GM19035 (cell line): Measurements from ENCODE around the gene PTPN18.
A peak's percentile ranks its signal among the peaks of the same experiment; 100 is the strongest.

Source experiments
- ATAC-seq: cut with Tn5 transposase; IDR thresholded peaks from one replicate; pipeline ENCODE4 v1.9.1; 2021; ENCODE audit not compliant: unreplicated experiment

The PTPN18 gene

DNA sequence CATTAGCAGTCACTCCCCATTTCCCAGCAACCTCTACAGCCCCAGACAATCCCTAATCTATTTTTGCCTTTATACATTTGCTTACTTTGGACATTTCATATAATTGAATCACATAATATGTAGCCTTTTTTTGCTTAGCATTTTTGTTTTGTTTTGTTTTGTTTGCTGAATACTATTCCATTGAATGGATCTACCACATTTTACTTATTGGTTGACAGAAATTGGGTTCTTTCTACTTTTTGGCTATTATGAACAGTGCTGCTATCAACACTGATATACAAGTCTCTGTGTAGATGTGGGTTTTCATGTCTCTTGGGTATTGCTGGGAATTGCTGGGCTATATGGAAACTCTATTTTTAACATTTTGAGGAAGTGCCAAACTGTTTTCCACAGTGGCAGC, 7.6 kb downstream of the PTPN18 start:
- no peak for ATAC-seq

DNA sequence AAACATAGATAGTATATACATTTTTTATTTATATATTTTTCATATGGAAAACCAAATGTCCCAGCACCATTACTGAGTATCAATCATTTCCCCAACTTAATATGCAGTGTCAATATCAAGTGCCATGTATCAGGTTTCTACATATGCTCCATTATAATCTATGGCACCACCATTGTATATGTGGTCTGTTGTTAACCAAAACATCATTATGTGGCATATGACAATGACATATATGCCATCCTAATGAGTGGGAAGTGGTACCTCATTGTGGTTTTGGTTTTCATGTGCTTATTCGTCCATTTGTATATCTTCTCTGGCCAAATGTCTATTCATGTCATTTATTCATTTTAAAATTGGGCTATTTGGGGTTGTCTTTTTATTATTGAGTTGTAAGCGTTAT, 9.2 kb downstream of the PTPN18 start:
- no peak for ATAC-seq

DNA sequence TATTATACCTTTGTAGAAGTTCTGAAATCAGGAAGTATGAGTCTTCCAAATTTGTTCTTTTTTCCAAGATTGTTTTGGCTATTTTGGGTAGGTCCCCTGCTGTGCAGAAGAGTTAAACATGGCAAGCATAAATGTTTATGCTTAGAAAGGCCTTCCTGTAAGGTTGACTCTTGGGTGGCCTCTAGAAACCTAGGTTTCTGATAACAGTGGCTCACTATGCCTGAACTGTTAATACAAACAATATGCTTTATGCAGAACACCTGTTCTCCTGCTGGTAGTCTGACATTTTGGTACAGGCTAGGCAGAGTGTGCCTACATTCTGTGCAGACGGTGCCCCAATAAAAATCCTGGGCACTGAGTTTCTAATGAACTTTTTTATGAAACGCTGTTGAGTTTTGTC, 10.1 kb downstream of the PTPN18 start:
- no peak for ATAC-seq

DNA sequence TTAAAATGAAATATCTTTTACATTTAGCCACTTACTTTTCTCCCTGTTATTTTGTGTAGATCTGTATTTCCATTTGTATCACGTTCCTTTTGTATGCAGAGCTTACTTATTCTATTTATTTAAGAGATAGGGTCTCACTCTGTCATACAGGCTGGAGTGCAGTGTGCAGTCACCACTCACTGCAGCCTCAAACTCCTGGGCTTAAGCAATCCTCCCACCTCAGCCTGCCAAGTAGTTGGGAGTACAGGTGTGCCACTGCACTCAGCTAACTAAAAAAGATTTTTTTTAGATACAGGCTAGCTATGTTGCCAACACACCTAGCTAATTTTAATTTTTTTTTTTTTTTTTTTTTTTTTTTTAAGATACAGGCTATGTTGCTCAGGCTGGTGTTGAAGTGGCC, 10.9 kb downstream of the PTPN18 start:
- ATAC-seq = no peak

DNA sequence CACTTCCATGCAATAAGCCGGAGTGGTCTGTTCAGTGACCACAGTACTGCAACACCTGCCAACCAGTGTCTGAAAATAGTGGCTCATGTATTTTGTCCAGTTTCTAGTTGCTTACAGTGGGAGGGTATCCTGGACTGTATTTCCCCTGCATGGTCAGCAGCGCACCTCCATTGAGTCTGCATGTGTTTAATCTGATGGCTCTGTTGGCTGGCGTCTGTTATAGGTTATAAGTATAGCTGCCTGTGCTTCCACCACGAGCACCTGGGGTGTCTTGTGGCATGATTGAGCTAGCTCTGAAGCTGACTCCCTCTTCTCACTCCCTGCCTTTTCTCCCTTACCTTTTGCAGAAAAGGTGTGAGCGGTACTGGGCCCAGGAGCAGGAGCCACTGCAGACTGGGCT, 12.9 kb downstream of the PTPN18 start:
- no peak for ATAC-seq

DNA sequence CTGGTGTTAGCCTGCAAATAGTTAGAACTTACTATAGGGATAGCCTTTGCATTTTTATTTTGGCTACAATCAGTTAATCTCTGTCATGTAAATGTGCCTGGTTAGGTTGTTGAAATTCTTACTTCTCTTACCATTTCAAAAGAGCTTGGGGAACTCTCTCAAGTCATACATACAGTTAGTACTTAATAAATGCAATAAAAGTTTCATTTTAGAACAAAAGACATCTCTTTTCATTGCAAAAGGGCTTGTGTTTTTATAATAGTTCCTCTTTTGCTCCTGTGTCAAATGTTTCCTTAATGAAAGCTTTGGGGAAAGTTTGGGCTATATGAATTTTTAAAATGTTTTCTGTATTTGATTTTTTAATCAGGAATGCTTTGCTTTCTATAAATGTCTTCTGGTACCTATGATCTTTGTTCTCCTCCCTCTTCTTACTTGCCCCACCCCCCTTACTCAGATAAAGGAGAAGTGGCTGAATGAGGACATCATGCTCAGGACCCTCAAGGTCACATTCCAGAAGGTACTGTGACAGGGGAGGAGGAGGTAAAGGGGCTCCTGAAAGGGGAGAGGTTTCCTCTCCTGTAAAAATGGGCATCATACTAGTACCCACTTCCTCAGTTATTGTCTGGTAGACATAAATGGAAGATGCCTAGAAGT, 13.6 kb downstream of the PTPN18 start:
- no peak for ATAC-seq

DNA sequence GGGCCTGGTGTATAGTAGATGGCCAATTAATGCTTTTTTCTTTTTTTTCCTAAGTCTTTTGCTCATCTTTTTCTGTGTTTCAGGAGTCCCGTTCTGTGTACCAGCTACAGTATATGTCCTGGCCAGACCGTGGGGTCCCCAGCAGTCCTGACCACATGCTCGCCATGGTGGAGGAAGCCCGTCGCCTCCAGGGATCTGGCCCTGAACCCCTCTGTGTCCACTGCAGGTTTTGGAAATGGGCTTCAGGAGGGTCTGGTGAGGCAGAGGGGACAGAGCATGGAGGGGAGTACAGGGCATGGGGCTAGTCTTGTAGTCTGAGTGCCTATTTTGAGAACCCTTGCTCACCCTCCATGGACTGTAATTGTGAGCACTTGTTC, 14.1 kb downstream of the PTPN18 start:
- no peak for ATAC-seq

DNA sequence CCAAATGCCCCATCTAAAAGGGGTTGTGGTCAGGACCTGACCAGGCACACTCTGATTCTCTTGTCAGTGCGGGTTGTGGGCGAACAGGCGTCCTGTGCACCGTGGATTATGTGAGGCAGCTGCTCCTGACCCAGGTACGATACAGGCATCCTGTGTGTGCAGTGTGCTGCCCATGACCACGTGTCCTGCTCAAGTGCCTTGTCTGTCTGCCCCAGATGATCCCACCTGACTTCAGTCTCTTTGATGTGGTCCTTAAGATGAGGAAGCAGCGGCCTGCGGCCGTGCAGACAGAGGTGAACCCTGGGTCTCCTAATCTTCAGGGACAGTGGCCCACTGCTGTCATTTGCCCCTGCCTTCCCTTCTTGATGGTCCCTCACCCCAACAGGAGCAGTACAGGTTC, 14.6 kb downstream of the PTPN18 start:
- no peak for ATAC-seq

DNA sequence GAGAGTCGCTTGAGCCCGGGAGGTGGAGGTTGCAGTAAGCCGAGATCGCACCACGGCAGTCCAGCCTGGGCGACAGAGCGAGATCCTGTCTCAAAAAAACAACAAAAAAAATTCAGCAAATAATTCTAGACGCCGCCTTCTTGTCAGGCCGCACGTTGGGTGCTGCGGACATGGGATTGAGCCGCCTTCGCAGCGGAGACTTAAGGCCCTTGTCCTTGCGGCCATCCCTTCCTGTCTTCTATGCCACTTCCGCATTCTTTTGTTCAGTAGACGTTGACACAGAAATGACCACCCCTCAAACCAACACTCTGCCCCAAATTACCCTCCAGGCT, 15.8 kb downstream of the PTPN18 start:
- ATAC-seq = peak; percentile 34

DNA sequence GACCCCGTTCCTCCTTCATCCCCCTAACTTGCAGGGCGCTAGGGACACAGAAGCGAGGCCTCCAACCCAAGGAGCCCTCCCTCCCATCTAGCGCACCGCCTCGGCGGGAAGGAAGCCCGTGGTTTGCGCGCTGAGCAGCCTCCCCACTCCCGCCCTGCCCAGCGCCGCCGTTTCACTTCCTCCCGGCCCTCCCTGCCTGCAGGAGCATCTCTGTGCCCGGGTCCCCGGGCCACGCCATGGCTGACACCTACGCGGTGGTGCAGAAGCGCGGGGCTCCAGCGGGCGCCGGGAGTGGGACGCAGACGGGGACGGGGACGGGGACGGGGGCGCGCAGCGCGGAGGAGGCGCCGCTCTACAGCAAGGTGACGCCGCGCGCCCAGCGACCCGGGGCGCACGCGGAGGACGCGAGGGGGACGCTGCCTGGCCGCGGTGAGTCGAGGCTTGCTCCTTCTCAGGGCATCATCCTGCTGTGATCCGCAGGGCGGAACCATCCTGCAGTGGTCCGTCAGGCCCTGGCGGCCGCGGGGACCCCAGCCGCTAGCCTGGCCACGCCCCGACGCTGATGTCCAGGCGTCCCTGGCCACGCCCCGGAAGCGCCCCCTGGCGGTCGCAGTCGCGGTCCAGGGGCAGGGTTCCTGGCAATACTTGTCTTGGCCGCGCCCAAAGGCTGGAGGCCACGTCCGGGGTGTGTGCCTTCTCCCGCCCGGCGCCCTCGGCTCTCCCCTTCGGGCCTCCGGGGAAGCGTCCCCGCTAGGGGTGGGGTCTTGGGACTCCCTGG, 16.4 kb downstream of the PTPN18 start:
- peak; percentile 73 for ATAC-seq

DNA sequence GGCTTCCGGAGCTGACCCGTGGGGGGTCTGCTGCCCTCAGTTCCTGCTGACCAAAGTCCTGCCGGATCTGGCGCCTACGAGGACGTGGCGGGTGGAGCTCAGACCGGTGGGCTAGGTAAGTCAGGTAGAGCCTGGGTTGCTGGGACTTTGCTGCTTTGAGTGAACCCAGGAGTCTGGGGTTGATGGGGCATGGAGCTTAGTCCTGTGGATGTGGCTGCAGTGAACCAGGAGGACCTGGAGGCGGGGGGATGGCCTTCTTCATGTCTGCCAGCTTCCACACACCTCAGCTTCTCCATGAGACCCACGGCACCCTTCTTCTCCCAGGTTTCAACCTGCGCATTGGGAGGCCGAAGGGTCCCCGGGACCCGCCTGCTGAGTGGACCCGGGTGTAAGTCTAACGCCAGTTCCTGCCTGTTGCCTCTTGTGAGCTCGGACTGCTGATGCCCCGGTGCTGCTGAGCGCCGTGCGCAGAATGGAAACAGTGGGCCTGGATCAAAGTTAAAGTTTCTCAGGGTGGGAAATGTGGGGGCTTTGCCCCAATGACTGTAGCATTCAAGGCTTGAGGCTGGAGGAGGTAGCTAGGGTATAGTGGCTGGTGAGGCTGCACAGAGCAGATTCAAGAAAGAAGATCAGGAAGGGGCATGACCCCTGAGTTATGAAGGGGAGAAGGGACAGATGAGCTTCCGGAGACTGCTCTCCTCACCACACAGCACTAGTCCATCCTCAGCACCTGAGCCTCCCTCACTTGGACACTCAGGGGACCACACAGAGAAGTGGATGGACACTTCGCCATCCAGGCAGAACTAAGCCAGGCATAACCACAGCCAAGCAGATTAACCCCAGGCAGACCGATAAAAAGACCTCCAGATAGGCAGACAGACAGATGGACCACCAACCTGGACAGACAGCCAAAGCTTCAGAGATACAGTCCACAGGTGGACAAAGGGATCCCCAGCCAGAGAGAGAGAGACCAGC, 17.3 kb downstream of the PTPN18 start:
- peak; percentile 1 for ATAC-seq

DNA sequence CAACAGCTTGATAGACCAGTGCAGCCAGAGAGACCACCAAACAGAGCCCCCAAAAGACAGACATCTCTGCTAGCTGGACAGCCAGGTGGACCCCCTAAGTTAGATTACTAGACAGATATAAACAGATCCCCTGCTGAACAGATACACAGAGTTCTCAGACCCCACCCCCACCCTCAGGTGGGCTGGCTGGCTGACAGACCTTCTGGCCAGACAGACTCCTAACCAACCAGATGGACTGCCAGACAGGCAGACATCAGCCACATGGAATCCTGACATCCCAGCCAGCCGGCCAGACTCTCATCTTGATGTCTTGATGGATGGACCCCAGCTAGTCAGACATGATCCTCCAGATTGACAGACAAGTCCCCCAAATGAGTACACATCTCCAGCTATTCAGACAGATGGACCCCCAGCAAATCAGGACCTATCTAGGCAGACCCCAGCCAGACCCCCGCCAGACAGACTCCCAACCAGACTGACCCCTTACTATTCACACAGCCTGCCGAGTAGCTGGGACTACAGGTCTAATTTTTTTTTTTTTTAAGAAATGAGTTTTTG, 18.0 kb downstream of the PTPN18 start:
- ATAC-seq = no peak

DNA sequence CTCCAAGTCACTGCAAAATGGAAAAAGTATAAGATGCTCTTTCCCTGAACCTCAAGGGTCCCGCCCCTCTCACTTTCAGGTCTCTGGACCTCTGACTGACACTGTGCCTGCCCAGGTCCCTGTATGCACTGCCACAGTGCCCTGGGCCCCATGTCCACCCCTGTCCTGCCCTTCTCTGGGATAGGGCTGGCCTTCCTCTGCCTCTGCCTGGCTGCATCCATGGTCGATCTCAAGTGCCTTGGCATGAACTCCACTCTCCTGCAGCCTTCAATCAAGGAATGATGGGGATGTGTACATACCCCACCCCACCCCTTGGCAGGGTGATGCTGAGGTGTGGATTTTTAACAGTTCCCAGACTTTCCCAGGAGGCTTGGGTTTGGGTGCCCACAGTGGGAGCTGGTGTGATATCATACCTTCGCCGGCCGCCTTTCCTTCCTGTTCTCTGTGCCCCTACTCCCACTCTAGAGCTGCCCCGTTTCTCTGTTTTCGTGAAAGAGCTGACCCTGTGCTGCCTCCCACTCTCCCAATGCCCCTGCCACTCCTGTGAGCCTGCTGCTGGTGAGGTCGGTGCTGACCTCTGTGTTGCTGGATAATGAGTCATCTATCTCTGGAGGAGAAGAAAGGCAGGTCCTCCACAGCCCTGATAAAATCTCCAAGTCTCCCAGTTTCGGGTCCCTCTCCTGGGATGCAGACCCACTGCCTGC, 18.9 kb downstream of the PTPN18 start:
- no peak for ATAC-seq

DNA sequence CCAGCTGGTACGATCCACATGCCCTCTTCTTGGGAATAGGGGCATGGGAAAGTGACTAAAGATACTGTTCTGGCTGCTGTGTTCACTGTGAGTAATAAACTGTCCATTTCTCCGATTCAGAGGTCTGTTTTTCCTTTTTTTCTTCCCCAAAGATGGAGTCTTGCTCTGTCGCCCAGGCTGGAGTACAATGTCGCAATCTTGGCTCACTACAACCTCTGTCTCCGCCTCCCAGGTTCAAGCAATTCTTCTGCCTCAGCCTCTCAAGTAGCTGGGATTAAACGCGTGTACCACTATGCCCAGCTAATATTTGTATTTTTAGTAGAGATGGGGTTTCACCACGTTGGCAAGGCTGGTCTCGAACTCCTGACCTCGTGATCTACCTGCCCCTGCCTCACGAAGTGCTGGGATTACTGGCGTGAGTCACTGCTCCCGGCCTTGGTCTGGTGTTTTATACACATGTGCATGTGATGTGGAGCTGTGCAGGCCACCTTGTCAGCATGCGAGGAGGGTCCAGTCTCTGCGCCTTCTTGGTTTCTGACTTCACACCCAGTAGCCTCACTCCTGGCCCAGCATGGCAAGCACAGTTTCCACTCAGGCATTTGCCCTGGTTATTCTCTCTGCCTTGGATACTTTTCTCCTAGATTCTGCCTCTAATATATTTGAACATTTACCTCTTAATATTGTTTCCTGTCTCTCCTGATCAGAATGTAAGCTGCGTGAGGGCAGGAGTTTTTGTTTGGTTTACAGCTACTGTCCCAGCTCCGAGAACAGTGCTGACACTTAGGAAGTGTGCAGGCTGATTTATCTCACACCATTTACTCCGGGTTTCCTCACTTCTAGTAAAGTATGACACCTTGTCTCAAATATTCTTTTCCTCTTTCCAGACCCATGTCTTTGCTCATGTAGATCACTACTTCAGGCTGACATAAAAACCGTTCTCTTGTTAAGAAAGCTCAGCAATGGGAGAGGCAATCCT, 19.7 kb downstream of the PTPN18 start:
- no peak for ATAC-seq

DNA sequence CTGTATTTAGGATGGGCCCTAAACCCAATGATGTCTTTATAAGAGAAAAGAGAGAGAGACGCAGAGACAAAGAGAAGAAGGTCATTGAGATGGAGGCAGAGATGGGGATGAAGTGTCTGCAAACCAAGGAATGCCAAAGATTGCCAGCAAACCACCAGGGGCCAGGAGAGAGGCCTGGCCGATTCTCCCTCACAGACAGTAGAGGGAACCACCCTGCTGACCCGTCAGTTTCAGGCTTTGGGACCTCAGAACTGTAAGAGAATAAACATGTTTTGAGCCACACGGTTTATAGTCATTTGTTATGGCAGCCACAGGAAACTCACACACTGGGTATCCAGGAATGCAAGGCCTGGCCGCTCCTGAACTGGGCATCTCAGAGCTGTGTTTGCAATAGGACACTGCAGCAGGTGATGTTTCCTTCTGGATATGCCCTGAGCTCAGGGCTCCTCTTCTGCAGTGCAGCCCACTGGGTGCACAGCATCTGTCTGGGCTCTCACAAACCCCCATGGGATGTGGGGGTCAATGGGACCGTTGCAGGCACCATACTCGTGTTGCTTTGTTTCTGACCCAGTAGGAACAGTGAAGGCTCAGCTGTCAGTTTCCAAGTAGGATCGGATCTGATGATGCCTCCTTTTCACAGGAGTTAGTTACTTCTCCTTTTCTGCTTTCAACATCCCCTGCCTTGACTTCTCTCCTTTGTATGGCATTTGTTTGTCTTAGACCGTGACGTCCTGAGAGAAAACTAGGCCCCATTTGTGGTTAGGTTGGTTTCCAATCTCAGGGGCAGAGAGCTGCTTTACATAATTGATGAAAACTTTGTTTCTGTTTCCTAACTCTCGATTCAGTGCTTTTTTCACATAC, 20.8 kb downstream of the PTPN18 start:
- peak; percentile 52 for ATAC-seq

DNA sequence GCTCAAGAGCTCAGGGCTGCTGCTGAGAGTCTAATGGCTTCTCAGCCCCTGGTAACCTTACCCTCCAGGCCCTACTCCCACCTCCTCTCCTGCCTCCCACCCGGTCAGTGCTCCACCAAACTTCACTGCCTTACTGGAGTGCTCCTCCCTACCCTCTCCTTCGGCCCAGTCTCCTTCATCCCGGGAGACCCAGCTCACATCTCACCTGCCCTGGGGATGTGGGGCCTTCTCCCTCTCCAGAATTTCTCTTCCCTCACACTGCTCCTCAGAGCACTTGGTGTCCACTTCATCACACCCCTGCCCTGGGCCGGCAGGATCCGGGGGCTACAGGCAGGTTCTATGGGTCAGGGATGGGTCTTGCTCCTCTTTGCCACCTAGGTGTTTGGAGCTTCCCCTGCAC, 21.6 kb downstream of the PTPN18 start:
- no peak for ATAC-seq

DNA sequence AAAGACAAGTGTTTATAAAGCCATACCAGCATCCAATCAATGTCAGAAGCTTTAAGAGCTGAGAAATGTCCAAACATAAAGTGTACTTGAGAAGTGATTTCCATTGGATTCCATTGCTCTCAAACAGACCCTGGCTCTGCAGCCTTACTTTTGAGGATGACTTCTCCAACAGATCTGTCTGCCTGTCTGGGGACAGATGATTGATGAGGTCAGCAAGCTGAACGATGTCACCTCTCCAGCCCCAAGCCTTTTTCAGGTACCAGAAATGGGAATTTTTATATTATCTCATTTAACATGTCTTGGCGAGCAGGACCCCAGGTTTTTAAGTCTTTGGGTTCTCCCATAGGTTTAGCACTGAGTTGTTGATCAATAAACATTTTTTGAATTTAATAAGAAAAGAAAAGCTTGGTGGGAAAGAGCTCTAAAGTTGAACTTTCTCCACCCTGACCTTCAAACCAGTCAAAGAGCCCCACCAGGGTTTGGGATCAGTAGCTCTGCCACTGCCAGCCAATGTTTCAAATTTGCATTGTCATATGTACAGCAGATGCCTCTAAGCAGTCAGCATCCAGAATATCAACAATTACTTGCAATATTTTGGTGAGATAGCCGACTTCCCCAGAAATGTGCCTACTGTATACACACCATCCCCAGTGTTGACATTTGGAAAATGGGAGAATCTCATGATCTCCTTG, 22.5 kb downstream of the PTPN18 start:
- no peak for ATAC-seq

DNA sequence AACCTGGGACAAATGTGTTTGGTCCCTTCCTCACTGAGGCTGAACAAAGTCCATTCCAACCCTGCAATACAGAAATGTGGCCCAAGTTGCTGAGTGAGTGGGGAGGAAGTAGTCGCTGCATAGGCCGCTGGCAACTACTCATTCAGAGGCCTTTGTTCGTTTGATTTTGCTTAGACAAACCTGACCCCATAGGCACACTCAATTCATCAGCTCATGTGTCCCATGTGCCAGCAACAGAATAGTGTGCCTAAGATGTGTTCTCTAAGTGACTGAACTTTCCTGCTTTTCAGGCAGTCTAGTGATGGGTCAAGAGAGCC, 23.0 kb downstream of the PTPN18 start:
- ATAC-seq = no peak
